ENCODE measurements around the gene THADA.
"Not testable (repeated sequence)": the region's sequence is repeated elsewhere in the genome, so short reads cannot be mapped to it uniquely, and the experiment has no call there.

Gene THADA

DNA sequence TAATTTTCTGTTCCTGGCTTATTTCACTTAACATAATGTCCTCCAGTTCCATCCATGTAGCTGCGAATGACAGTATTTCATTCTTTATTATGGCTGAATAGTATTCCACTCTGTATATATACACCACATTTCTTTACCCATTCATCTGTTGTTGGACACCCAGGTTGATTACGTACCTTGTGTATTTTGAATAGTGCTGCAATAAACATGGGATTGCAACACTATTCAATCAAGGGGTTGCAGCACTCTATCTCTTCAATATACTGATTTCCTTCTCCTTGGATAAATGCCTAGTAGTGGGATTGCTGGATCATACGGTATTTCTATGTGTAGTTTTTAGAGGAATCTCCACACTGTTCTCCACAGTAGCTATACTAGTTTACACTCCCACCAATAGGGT is 61.3 kb downstream of the THADA start:
- Histone ChIP-seq H3K27me3 (replicated peaks; ENCODE audit: control insufficient read depth, insufficient read depth, low read length) (no peaks in the 10 kb centered on the region), H3K4me1 (ENCODE audit: control insufficient read depth, insufficient read depth, low read length) (peaks cover 20% of the 10 kb centered on the region), H3K4me3 (ENCODE audit: low read length) (no peak overlapping the region), H3K9me3 (ENCODE audit: control insufficient read depth, low read length) (no peaks in the 10 kb centered on the region), H3K9ac (ENCODE audit: low read length) (no peak overlapping the region), H3K36me3 (ENCODE audit: control insufficient read depth, insufficient read depth, low read length, severe bottlenecking) (peaks cover 6% of the 10 kb centered on the region)
- DNase-seq (ENCODE audit: low read depth), result no peak

DNA sequence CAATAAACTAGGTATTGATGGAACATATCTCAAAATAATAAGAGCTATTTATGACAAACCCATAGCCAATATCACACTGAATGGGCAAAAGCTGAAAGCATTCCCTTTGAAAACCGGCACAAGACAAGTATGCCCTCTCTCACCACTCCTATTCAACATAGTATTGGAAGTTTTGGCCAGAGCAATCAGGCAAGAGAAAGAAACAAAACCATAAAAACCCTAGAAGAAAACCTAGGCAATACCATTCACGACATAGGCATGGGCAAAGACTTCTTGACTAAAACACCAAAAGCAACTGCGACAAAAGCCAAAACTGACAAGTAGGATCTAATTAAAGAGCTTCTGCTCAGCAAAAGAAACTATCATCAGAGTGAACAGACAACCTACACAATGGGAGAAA is 63.3 kb downstream of the THADA start:
- H3K4me3 ChIP-seq (ENCODE audit: low read length); H3K36me3 ChIP-seq (ENCODE audit: control insufficient read depth, insufficient read depth, low read length, severe bottlenecking); H3K4me1 ChIP-seq (ENCODE audit: control insufficient read depth, insufficient read depth, low read length); H3K9me3 ChIP-seq (ENCODE audit: control insufficient read depth, low read length); DNase-seq (ENCODE audit: low read depth); H3K9ac ChIP-seq (ENCODE audit: low read length); H3K27me3 ChIP-seq (replicated peaks; ENCODE audit: control insufficient read depth, insufficient read depth, low read length): not testable (repeated sequence)

DNA sequence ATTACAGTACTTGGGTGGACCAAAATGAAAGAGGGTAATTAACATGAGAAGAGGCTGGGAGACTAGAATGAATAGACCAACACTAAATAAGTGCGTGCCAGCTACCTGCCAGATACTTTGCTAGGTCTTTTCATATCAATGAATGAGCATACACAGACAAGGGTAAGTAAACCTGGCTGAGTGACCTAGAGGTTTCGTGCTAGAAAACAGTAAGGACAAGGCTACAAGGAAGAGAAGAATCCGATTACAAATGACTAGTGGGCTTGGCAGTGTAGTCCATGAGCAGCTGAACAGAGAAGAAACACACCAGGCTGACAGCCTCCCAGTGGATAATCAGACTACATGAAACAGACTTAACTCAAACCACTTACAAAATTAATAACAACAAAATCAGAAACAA is 64.6 kb downstream of the THADA start:
- Histone ChIP-seq H3K4me3 (ENCODE audit: low read length) (no peak overlapping the region), H3K27me3 (replicated peaks; ENCODE audit: control insufficient read depth, insufficient read depth, low read length) (no peaks in the 10 kb centered on the region), H3K4me1 (ENCODE audit: control insufficient read depth, insufficient read depth, low read length) (peaks cover 16% of the 10 kb centered on the region), H3K9me3 (ENCODE audit: control insufficient read depth, low read length) (no peaks in the 10 kb centered on the region), H3K9ac (ENCODE audit: low read length) (no peak overlapping the region), H3K36me3 (ENCODE audit: control insufficient read depth, insufficient read depth, low read length, severe bottlenecking) (no peaks in the 10 kb centered on the region)
- DNase-seq (ENCODE audit: low read depth), result no peak

DNA sequence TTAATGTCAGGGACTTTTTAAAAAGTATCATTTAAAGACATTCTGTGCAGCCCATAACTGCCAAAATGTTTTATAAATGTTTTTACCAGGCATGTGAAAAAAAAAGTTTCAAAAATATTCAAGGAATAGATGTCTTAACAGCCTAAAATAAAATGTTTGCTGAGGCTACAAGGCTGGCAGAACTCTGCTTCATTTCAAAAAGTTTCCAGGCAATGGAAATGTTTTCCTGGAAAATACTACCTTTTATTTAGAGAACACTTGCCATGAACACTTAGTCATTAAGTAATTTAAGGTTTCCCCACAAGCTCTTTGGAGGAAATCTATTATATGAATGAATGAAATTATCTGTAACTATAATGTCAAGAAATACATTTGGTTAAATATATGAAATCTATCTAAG is 68.8 kb downstream of the THADA start:
- Histone ChIP-seq H3K4me3 (ENCODE audit: low read length) (no peak overlapping the region), H3K4me1 (ENCODE audit: control insufficient read depth, insufficient read depth, low read length) (peaks cover 19% of the 10 kb centered on the region), H3K27me3 (replicated peaks; ENCODE audit: control insufficient read depth, insufficient read depth, low read length) (no peaks in the 10 kb centered on the region), H3K36me3 (ENCODE audit: control insufficient read depth, insufficient read depth, low read length, severe bottlenecking) (peaks cover 8% of the 10 kb centered on the region), H3K9me3 (ENCODE audit: control insufficient read depth, low read length) (peaks cover 8% of the 10 kb centered on the region), H3K9ac (ENCODE audit: low read length) (peak overlapping the region; percentile 36)
- no peak for DNase-seq (ENCODE audit: low read depth)

DNA sequence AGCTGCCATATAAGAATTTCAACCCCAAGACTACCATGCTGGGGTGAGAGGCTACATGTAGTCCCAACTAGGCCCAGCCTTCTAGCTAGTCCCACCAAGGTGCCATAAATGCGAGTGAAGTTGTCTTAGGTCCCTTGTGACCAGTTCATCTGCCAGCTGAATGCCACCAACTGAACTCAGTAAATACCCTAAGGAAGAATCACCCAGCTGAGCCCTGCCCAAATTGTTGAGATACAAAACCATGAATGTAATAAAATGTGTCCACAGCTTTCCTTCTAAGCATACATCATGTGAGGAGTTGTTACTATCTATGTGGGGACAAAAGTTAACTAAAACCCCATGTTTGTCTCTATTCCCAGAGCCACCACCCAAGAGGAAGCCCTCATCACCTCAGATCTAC is 70.3 kb downstream of the THADA start:
- Histone ChIP-seq H3K27me3 (replicated peaks; ENCODE audit: control insufficient read depth, insufficient read depth, low read length) (no peaks in the 10 kb centered on the region), H3K9me3 (ENCODE audit: control insufficient read depth, low read length) (peaks cover 8% of the 10 kb centered on the region), H3K4me1 (ENCODE audit: control insufficient read depth, insufficient read depth, low read length) (peaks cover 21% of the 10 kb centered on the region), H3K4me3 (ENCODE audit: low read length) (no peak overlapping the region), H3K9ac (ENCODE audit: low read length) (no peak overlapping the region), H3K36me3 (ENCODE audit: control insufficient read depth, insufficient read depth, low read length, severe bottlenecking) (peaks cover 8% of the 10 kb centered on the region)
- DNase-seq (ENCODE audit: low read depth), result no peak

DNA sequence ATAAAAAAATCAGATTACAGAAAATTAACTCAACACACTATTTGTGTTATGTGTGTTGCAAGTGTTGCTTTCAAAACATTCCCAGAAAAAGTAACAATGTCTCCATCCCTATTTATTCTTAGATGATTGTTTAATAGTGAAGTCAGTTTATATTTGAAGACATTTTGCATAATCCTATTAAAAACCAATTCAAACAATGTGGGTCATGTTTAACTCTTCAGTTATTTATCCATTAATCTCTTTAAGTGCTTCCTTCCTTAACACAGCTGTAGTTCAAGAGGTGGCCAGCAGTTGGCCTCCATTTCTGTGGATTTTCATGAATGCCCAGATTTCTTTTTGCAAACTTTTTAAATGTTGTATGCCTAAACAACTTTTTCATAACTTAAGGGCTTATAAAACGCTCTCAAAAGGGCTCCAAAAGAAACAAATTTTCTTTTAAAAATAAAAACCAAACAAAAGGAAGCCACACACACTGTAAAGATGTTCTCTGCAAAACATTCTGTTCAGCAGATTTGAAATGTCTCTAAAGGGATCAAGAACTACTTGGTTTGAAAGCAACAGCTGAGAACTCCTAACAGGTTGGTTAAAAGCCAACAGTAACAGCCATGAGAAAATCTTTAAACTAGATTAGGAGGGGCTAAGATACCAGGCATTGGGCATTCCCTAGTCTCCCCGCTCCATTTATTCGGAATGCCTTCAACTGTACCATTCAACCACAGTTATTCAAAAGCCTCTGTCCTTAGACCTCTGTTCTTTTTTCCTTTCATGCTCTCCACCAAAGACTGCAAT is 71.5 kb downstream of the THADA start:
- H3K36me3 ChIP-seq (ENCODE audit: control insufficient read depth, insufficient read depth, low read length, severe bottlenecking), result peaks cover 8% of the 10 kb centered on the region
- H3K9ac ChIP-seq (ENCODE audit: low read length), result no peak overlapping the region
- H3K27me3 ChIP-seq (replicated peaks; ENCODE audit: control insufficient read depth, insufficient read depth, low read length), result no peaks in the 10 kb centered on the region
- H3K4me1 ChIP-seq (ENCODE audit: control insufficient read depth, insufficient read depth, low read length), result peaks cover 32% of the 10 kb centered on the region
- no peak for DNase-seq (ENCODE audit: low read depth)
- H3K9me3 ChIP-seq (ENCODE audit: control insufficient read depth, low read length), result peaks cover 8% of the 10 kb centered on the region
- H3K4me3 ChIP-seq (ENCODE audit: low read length), result no peak overlapping the region

DNA sequence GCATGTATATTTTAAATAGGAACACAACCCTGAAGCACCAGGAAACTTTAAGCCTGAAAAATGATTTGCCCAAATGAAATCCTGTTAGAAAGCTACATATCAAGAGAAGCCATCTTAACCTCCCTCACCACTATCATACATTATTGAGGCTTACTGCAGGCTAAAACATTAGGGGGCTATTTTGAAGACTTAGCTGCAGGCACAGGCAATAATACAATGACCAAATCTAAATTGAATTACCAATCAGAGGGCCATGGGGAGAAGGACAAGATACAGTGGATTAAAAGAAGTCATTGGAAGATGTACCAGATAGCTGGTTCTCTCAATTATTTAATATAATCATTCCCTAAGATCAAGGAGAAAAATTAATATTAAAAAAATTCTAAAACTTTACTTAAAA is 73.7 kb downstream of the THADA start:
- Histone ChIP-seq H3K4me1 (ENCODE audit: control insufficient read depth, insufficient read depth, low read length) (peaks cover 48% of the 10 kb centered on the region), H3K9me3 (ENCODE audit: control insufficient read depth, low read length) (peaks cover 8% of the 10 kb centered on the region), H3K4me3 (ENCODE audit: low read length) (no peak overlapping the region), H3K36me3 (ENCODE audit: control insufficient read depth, insufficient read depth, low read length, severe bottlenecking) (peaks cover 8% of the 10 kb centered on the region), H3K27me3 (replicated peaks; ENCODE audit: control insufficient read depth, insufficient read depth, low read length) (no peaks in the 10 kb centered on the region), H3K9ac (ENCODE audit: low read length) (no peak overlapping the region)
- no peak for DNase-seq (ENCODE audit: low read depth)

DNA sequence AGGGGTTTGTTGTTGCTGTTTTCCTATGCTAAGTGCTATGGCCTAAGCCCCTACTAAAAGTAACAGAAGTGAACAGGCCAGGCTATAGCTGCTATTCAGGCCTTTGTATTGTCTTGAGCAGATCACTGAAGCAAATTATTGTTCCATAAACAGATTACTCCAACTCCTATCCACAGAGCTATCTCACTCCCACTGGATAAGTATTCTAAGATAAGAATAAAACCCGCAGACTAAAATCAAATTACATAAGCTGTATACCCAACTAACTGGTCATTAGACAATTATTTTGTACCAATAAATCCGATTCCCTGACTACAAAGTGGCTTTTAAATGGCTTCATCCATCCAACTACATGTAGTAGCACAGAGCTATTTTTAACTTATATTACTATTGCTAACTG is 74.3 kb downstream of the THADA start:
- no peak overlapping the region for H3K4me3 ChIP-seq (ENCODE audit: low read length)
- H3K9ac ChIP-seq (ENCODE audit: low read length), result no peak overlapping the region

DNA sequence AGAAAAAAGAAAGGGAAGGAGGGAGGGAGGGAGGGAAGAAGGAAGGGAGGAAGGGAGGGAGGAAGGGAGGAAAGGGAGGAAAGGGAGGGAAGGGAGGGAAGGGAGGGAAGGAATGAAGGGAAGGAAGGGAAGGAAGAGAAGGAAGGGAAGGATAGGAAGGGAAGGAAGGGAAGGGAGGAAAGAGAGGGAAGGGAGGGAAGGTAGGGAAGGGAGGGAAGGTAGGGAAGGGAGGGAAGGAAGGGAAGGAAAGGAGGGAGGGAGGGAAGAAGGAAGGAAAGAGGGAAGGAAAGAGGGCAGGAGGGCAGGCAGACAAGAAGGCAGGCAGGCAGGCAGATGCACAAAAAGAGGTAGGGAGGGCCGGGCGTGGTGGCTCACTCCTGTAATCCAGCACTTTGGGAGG is 74.9 kb downstream of the THADA start:
- peaks cover 8% of the 10 kb centered on the region for H3K9me3 ChIP-seq (ENCODE audit: control insufficient read depth, low read length)
- no peak for DNase-seq (ENCODE audit: low read depth)
- H3K27me3 ChIP-seq (replicated peaks; ENCODE audit: control insufficient read depth, insufficient read depth, low read length), result no peaks in the 10 kb centered on the region
- H3K36me3 ChIP-seq (ENCODE audit: control insufficient read depth, insufficient read depth, low read length, severe bottlenecking), result peaks cover 8% of the 10 kb centered on the region
- H3K4me3 ChIP-seq (ENCODE audit: low read length), result no peak overlapping the region
- H3K9ac ChIP-seq (ENCODE audit: low read length), result no peak overlapping the region
- peaks cover 43% of the 10 kb centered on the region for H3K4me1 ChIP-seq (ENCODE audit: control insufficient read depth, insufficient read depth, low read length)

More for the DNA sequence above, 74.3 kb downstream of the THADA start:
- peaks cover 8% of the 10 kb centered on the region for H3K9me3 ChIP-seq (ENCODE audit: control insufficient read depth, low read length)
- H3K4me1 ChIP-seq (ENCODE audit: control insufficient read depth, insufficient read depth, low read length), result peaks cover 43% of the 10 kb centered on the region
- no peak for DNase-seq (ENCODE audit: low read depth)
- H3K36me3 ChIP-seq (ENCODE audit: control insufficient read depth, insufficient read depth, low read length, severe bottlenecking), result peaks cover 8% of the 10 kb centered on the region
- no peaks in the 10 kb centered on the region for H3K27me3 ChIP-seq (replicated peaks; ENCODE audit: control insufficient read depth, insufficient read depth, low read length)

DNA sequence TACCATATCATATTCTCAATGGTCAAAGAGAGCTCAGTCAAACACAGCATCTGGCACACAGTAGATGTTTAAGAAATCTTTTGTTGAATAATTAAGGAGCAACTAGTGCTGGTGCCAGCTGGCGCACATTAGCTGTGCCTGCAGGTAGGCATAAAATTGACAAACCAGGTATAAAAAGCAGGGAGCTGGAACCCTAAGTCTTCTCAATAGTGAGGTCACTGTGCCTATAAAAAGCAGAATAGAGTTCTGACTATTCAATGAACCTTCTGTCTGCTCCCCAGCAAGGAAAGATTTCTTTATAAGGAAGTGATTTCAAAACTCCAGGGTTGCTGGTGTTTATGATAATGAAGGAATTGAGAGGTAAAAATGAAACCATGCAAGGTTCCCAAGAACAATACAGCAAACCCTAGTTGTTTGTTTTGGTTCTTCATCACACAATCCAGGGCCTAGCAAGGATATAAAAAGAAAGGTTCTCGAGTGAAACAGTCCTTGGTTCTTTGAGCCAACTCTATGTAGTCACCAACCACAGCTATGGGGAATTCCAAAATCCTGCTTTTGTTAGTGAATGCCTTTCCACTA is 76.1 kb downstream of the THADA start:
- DNase-seq (ENCODE audit: low read depth), result peak; percentile 89
- H3K4me1 ChIP-seq (ENCODE audit: control insufficient read depth, insufficient read depth, low read length), result peaks cover 43% of the 10 kb centered on the region
- no peaks in the 10 kb centered on the region for H3K36me3 ChIP-seq (ENCODE audit: control insufficient read depth, insufficient read depth, low read length, severe bottlenecking)
- H3K9ac ChIP-seq (ENCODE audit: low read length), result peak overlapping the region; percentile 64
- no peaks in the 10 kb centered on the region for H3K9me3 ChIP-seq (ENCODE audit: control insufficient read depth, low read length)
- H3K27me3 ChIP-seq (replicated peaks; ENCODE audit: control insufficient read depth, insufficient read depth, low read length), result no peaks in the 10 kb centered on the region
- H3K4me3 ChIP-seq (ENCODE audit: low read length), result peak overlapping the region; percentile 34

DNA sequence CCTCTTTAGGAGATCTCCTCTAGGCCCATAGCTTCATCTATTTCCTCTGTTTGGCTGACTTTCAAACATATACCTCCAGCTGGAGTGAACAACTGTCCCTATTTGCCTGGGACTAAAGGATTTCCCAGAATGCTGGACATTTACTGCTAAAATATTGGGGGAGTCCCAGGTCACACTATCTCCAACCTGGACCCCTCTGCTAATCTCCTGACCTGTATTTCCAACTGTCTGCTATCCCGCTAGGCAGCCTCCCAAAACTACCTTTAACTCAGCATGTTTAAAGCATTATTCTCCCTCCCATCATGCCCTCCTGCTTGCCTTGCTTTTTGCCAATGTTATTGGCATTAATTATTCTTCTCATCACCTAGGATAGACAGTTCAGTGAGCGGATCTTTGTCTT is 77.1 kb downstream of the THADA start:
- DNase-seq (ENCODE audit: low read depth), result no peak
- Histone ChIP-seq H3K4me3 (ENCODE audit: low read length) (no peak overlapping the region), H3K36me3 (ENCODE audit: control insufficient read depth, insufficient read depth, low read length, severe bottlenecking) (no peaks in the 10 kb centered on the region), H3K9ac (ENCODE audit: low read length) (peak overlapping the region; percentile 64), H3K9me3 (ENCODE audit: control insufficient read depth, low read length) (no peaks in the 10 kb centered on the region), H3K27me3 (replicated peaks; ENCODE audit: control insufficient read depth, insufficient read depth, low read length) (no peaks in the 10 kb centered on the region), H3K4me1 (ENCODE audit: control insufficient read depth, insufficient read depth, low read length) (peaks cover 43% of the 10 kb centered on the region)
